OCI-LY3 (cell line): ENCODE measurements around the gene YWHAQ.

ENCODE experiments used
- H2AFZ ChIP-seq: fragments of 200-600, 300-600 bp; shearing (Covaris generic); 2 replicates; pipeline ENCODE4 v1.6.0; 2014; ENCODE audit warnings: antibody characterized with exemption, low read depth, low read length
- H3K27ac ChIP-seq: fragments of 200-600, 300-600 bp; sonication (generic); 2 replicates; pipeline ENCODE4 v1.5.1; 2014; ENCODE audit warnings: mild to moderate bottlenecking, low read length, moderate library complexity, mixed read lengths
- H3K27me3 ChIP-seq: fragments of 200-600, 300-600 bp; sonication (generic); 2 replicates; pipeline ENCODE4 v1.6.1; 2014; ENCODE audit warnings: low read depth, low read length, mixed read lengths
- H3K36me3 ChIP-seq: fragments of 200-600, 300-600 bp; sonication (generic); replicated peaks from 2 replicates; pipeline ENCODE3; 2014; ENCODE audit warnings: low read depth, low read length, mixed read lengths
- H3K4me1 ChIP-seq: fragments of 300-600, 200-600 bp; sonication (generic); 2 replicates; pipeline ENCODE4 v1.6.1; 2014; ENCODE audit warnings: low read length, mixed read lengths
- H3K4me2 ChIP-seq: fragments of 200-600, 300-600 bp; sonication (generic); 2 replicates; pipeline ENCODE4 v1.6.1; 2014; ENCODE audit warnings: low read length, mixed read lengths
- H3K4me3 ChIP-seq: fragments of 300-600, 200-600 bp; sonication (generic); 2 replicates; pipeline ENCODE4 v1.5.1; 2014; ENCODE audit warnings: antibody characterized with exemption, mild to moderate bottlenecking, low read length, moderate library complexity
- H3K79me2 ChIP-seq: fragments of 300-600, 200-600 bp; shearing (Covaris generic); 2 replicates; pipeline ENCODE4 v1.6.1; 2014; ENCODE audit warnings: mild to moderate bottlenecking, low read length, mixed read lengths
- H3K9ac ChIP-seq: fragments of 300-600, 200-600 bp; shearing (Covaris generic); 2 replicates; pipeline ENCODE4 v1.6.0; 2014; ENCODE audit warnings: mild to moderate bottlenecking, low read length, moderate library complexity
- H3K9me3 ChIP-seq: fragments of 200-600, 300-600 bp; shearing (Covaris generic); 2 replicates; pipeline ENCODE4 v1.6.1; 2014; ENCODE audit warnings: low read length, mixed read lengths; ENCODE audit not compliant: insufficient read depth
- H4K20me1 ChIP-seq: fragments of 200-600, 300-600 bp; sonication (generic); 2 replicates; pipeline ENCODE4 v1.6.1; 2016; ENCODE audit warnings: low read length, mixed read lengths; ENCODE audit not compliant: insufficient read depth
- EZH2phosphoT487 ChIP-seq: fragments of 200-600 bp; shearing (Covaris generic); IDR thresholded peaks from 2 replicates; pipeline ENCODE4 v1.6.1; 2018; ENCODE audit warnings: antibody characterized with exemption, mixed run types, low read depth
- TF ChIP-seq, protein P1 (sequence below): fragments of 200-600, 300-600 bp; sonication (generic); IDR thresholded peaks from 2 replicates; pipeline ENCODE4 v1.5.1; 2014; ENCODE audit warnings: antibody characterized with exemption, low read length, low read depth

The YWHAQ gene

GRCh38 chr2:9664365-9664764 is 33.6 kb upstream of the YWHAQ start:
- Histone ChIP-seq H3K9me3 (no peaks in the 10 kb centered on the region), H3K36me3 (no peaks in the 10 kb centered on the region), H3K9ac (no peak overlapping the region), H3K79me2 (no peaks in the 10 kb centered on the region), H3K27ac (no peak overlapping the region), H3K4me2 (no peak overlapping the region), H4K20me1 (no peaks in the 10 kb centered on the region), H3K4me3 (no peak overlapping the region), H3K4me1 (peaks cover 3% of the 10 kb centered on the region; the same call in 1 of the 2 replicates), H2AFZ (no peak overlapping the region), H3K27me3 (peaks cover 25% of the 10 kb centered on the region)
- TF ChIP-seq EZH2phosphoT487: no peak
- TF ChIP-seq, protein P1, sequence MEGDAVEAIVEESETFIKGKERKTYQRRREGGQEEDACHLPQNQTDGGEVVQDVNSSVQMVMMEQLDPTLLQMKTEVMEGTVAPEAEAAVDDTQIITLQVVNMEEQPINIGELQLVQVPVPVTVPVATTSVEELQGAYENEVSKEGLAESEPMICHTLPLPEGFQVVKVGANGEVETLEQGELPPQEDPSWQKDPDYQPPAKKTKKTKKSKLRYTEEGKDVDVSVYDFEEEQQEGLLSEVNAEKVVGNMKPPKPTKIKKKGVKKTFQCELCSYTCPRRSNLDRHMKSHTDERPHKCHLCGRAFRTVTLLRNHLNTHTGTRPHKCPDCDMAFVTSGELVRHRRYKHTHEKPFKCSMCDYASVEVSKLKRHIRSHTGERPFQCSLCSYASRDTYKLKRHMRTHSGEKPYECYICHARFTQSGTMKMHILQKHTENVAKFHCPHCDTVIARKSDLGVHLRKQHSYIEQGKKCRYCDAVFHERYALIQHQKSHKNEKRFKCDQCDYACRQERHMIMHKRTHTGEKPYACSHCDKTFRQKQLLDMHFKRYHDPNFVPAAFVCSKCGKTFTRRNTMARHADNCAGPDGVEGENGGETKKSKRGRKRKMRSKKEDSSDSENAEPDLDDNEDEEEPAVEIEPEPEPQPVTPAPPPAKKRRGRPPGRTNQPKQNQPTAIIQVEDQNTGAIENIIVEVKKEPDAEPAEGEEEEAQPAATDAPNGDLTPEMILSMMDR: no peak

GRCh38 chr2:9663008-9663879 is 32.4 kb upstream of the YWHAQ start:
- Histone ChIP-seq H3K9ac (no peak overlapping the region), H3K27ac (no peak overlapping the region), H3K36me3 (no peaks in the 10 kb centered on the region), H3K27me3 (peaks cover 25% of the 10 kb centered on the region), H3K79me2 (no peaks in the 10 kb centered on the region), H4K20me1 (no peaks in the 10 kb centered on the region), H3K4me2 (no peak overlapping the region), H3K4me3 (no peak overlapping the region), H2AFZ (no peak overlapping the region; the same call in 1 of the 2 replicates), H3K9me3 (no peaks in the 10 kb centered on the region), H3K4me1 (peaks cover 3% of the 10 kb centered on the region; the same call in 1 of the 2 replicates)
- TF ChIP-seq EZH2phosphoT487: no peak
- TF ChIP-seq, protein P1: no peak

DNA sequence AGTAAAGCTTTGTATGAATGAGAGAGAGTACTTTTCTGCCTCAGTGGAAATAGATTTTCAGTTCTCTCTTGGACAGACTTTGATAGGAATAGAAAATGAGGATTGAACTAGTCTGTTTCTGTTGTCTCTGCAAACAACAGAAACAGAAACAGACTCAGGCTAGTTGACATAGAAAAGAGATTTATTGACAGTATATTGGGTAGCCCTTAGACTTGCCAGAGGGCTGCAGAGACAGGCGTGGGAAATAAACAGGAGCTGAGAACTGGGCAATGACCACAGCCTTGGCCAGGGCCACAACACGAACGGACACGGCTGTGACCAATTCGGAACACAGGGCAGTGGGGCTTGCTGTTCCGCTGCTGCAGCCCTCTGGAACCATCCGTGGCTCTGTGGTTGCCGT is 30.5 kb upstream of the YWHAQ start:
- H3K36me3 ChIP-seq: no peaks in the 10 kb centered on the region
- no peak overlapping the region for H3K9ac ChIP-seq
- TF ChIP-seq EZH2phosphoT487: no peak
- TF ChIP-seq, protein P1: no peak
- no peaks in the 10 kb centered on the region for H3K79me2 ChIP-seq
- no peak overlapping the region for H3K4me2 ChIP-seq
- H2AFZ ChIP-seq: no peak overlapping the region
- no peak overlapping the region for H3K4me3 ChIP-seq
- H3K4me1 ChIP-seq: peaks cover 5% of the 10 kb centered on the region
- no peak overlapping the region for H3K27ac ChIP-seq
- peaks cover 21% of the 10 kb centered on the region for H3K27me3 ChIP-seq
- no peaks in the 10 kb centered on the region for H3K9me3 ChIP-seq
- H4K20me1 ChIP-seq: no peaks in the 10 kb centered on the region

GRCh38 chr2:9660781-9661180 is 30.0 kb upstream of the YWHAQ start:
- Histone ChIP-seq H2AFZ (no peak overlapping the region), H3K79me2 (no peaks in the 10 kb centered on the region), H3K9ac (no peak overlapping the region), H3K4me2 (no peak overlapping the region), H3K36me3 (no peaks in the 10 kb centered on the region), H3K9me3 (no peaks in the 10 kb centered on the region), H3K27me3 (peaks cover 21% of the 10 kb centered on the region), H3K4me1 (peaks cover 9% of the 10 kb centered on the region), H4K20me1 (no peaks in the 10 kb centered on the region), H3K27ac (no peak overlapping the region), H3K4me3 (no peak overlapping the region)
- TF ChIP-seq EZH2phosphoT487: no peak
- TF ChIP-seq, protein P1: no peak
